Measurements from ENCODE around the gene PCP2. TPM values are rescaled to one million over a fixed set of nuclear protein-coding genes. Genes with fewer than 3 reads are reported as not detected.

Gene PCP2
- total RNA-seq, 1 experiment from 2014 or later, result not detected

- no peak for TF ChIP-seq CTCF (conservative IDR thresholded peaks at IDR 0.05)
- Histone ChIP-seq H3K9me3 (ENCODE audit: control insufficient read depth, low read depth, low read length) (no peaks in the 10 kb centered on the region), H3K79me1 (ENCODE audit: insufficient read depth, low read depth, low read length, poor library complexity, severe bottlenecking) (no peaks in the 10 kb centered on the region), H2BK15ac (ENCODE audit: low read depth, low read length) (no peak overlapping the region), H3K56ac (ENCODE audit: insufficient read length, low read depth, low read length) (no peak overlapping the region), H4K91ac (ENCODE audit: insufficient read length, low read depth, low read length) (no peak overlapping the region), H2BK12ac (ENCODE audit: insufficient read length, low read depth, low read length) (no peak overlapping the region), H3K79me2 (ENCODE audit: insufficient read depth, low read length) (no peaks in the 10 kb centered on the region), H3K27ac (ENCODE audit: insufficient read length, low read depth, low read length) (no peak overlapping the region), H2AFZ (ENCODE audit: low read length) (no peak overlapping the region), H4K8ac (replicated peaks; ENCODE audit: insufficient read length, low read depth, low read length) (no peak overlapping the region), H2BK5ac (ENCODE audit: insufficient read length, low read length) (no peak overlapping the region), H3K4me2 (ENCODE audit: insufficient read depth, insufficient read length, low read length) (no peak overlapping the region), H4K5ac (ENCODE audit: insufficient read length, low read depth, low read length) (no peak overlapping the region), H2AK5ac (ENCODE audit: insufficient read length, low read length) (no peak overlapping the region), H3K27me3 (ENCODE audit: insufficient read depth, low read length) (peaks cover 7% of the 10 kb centered on the region; the same call in 1 of the 2 replicates), H2BK20ac (ENCODE audit: low read depth, low read length, poor library complexity, severe bottlenecking) (no peak overlapping the region), H3K14ac (ENCODE audit: insufficient read depth, low read length) (no peak overlapping the region), H3K9ac (ENCODE audit: extremely low read depth, insufficient read length, low read length) (no peak overlapping the region), H3K23ac (ENCODE audit: insufficient read length, low read depth, low read length) (no peak overlapping the region), H3K4ac (ENCODE audit: low read depth, low read length) (no peak overlapping the region), H3K4me1 (ENCODE audit: insufficient read depth, low read length) (no peaks in the 10 kb centered on the region), H4K20me1 (ENCODE audit: control insufficient read depth, insufficient read depth, insufficient read length) (no peaks in the 10 kb centered on the region), H3K18ac (ENCODE audit: insufficient read length, low read depth, low read length) (no peak overlapping the region), H3K23me2 (ENCODE audit: insufficient read length, low read depth, low read length, poor library complexity, severe bottlenecking) (no peaks in the 10 kb centered on the region), H3T11ph (ENCODE audit: low read length) (no peak overlapping the region), H2BK120ac (ENCODE audit: low read depth, low read length, poor library complexity, severe bottlenecking) (no peak overlapping the region)
- Mint-ChIP-seq H3K4me3 (no peak overlapping the region), H3K9me3 (no peaks in the 10 kb centered on the region; a peak in 1 of 5 replicates), H3K4me1 (peaks cover 0 to 11% of the 10 kb centered on the region in 2 experiments; a peak in 2 of 4 replicates), H3K36me3 (ENCODE audit: insufficient read depth in 1 of 3, low read depth in 3 of 3) (peaks cover 9 to 26% (median 17%) of the 10 kb centered on the region in 3 experiments), H3K27ac (no peak overlapping the region), H3K27me3 (ENCODE audit: low read depth) (peaks cover 10% of the 10 kb centered on the region)
- DNase-seq, result no peak
- WGBS (ENCODE audit: extremely low coverage, insufficient read length, low lambda C conversion rate), result no CpG with 5 or more reads among the region's 11 CpGs
Measured at GRCh38 chr19:7640803-7641202, 7.3 kb upstream of the PCP2 start.
